ENCODE measurements around the gene EREG.

EREG gene

GRCh38 chr4:74431113-74431826 is 66.3 kb downstream of the EREG start:
- peak; percentile 31 for DNase-seq

- peak; percentile 38 for DNase-seq
Observed at GRCh38 chr4:74433043-74433442, 68.1 kb downstream of the EREG start.

GRCh38 chr4:74433541-74434172 is 68.7 kb downstream of the EREG start:
- no peak for DNase-seq

- DNase-seq, result no peak
Observed at GRCh38 chr4:74435296-74435695, 70.4 kb downstream of the EREG start.

- no peak for DNase-seq
Observed at GRCh38 chr4:74437866-74438265, 72.9 kb downstream of the EREG start.
